GM19025 (cell line): ENCODE results near the gene GAGE2A.
"Not testable (repeated sequence)": the region's sequence is repeated elsewhere in the genome, so short reads cannot be mapped to it uniquely, and the experiment has no call there.

ENCODE experiments used
- ATAC-seq: cut with Tn5 transposase; IDR thresholded peaks from one replicate; pipeline ENCODE4 v1.9.1; 2021; ENCODE audit warnings: mild to moderate bottlenecking, low read depth, moderate library complexity; ENCODE audit not compliant: unreplicated experiment

Gene GAGE2A, protein sequence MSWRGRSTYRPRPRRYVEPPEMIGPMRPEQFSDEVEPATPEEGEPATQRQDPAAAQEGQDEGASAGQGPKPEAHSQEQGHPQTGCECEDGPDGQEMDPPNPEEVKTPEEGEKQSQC

DNA sequence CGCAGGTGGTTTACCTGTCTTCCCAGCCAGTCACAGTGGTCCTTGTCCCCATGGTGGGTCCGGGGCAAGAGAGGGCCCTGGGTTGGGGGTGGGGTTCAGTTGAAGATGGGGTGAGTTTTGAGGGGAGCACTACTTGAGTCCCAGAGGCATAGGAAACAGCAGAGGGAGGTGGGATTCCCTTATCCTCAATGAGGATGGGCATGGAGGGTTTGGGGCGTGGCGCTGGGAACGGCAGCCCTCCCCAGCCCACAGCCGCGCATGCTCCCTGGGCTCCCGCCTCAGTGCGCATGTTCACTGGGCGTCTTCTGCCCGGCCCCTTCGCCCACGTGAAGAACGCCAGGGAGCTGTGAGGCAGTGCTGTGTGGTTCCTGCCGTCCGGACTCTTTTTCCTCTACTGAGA is at the start of gene GAGE2A:
Gene GAGE2A, plus strand, starts transcription at position 301 of the 400 bp plus-strand sequence. CDS start 1,155 bp downstream, outside the sequence.
- ATAC-seq = not testable (repeated sequence)

DNA sequence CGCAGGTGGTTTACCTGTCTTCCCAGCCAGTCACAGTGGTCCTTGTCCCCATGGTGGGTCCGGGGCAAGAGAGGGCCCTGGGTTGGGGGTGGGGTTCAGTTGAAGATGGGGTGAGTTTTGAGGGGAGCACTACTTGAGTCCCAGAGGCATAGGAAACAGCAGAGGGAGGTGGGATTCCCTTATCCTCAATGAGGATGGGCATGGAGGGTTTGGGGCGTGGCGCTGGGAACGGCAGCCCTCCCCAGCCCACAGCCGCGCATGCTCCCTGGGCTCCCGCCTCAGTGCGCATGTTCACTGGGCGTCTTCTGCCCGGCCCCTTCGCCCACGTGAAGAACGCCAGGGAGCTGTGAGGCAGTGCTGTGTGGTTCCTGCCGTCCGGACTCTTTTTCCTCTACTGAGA is 47.9 kb upstream of the GAGE2A start, which contains the start of gene GAGE12D:
Gene GAGE12D, plus strand, starts transcription at position 301 of the 400 bp plus-strand sequence. CDS start 1,155 bp downstream, outside the sequence.
- not testable (repeated sequence) for ATAC-seq

GRCh38 chrX:49550989-49551388 is 38.3 kb upstream of the GAGE2A start, which contains the start of gene GAGE12E:
Gene GAGE12E (plus strand): TSS chrX:49551289. CDS start chrX:49552444, 1,155 bp downstream.
- ATAC-seq = not testable (repeated sequence)

GRCh38 chrX:49560542-49560941 is 28.8 kb upstream of the GAGE2A start, which contains the start of gene GAGE12F:
Gene GAGE12F (plus strand): TSS chrX:49560842. CDS start chrX:49561997, 1,155 bp downstream.
- not testable (repeated sequence) for ATAC-seq

DNA sequence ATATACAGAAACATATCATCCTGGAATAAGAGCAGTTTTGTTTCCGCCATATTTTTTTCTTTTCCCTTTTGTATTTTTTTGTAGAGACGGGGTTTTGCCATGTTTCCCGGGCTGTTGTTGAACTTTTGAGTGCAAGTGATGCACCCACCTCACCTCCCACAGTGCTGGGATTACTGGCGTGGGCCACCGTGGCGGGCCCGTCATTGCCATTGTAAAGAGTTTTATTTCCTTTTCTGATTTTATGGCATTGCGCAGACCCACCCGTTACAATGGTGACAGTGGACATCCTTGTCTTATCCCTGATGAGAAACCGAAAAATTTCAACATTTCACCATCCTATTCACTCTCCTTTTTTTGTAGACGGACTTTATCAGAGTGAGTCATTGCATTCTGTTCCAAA is 20.6 kb upstream of the GAGE2A start:
- not testable (repeated sequence) for ATAC-seq

GRCh38 chrX:49569152-49569551 is 20.1 kb upstream of the GAGE2A start:
- ATAC-seq = not testable (repeated sequence)

DNA sequence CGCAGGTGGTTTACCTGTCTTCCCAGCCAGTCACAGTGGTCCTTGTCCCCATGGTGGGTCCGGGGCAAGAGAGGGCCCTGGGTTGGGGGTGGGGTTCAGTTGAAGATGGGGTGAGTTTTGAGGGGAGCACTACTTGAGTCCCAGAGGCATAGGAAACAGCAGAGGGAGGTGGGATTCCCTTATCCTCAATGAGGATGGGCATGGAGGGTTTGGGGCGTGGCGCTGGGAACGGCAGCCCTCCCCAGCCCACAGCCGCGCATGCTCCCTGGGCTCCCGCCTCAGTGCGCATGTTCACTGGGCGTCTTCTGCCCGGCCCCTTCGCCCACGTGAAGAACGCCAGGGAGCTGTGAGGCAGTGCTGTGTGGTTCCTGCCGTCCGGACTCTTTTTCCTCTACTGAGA is 19.2 kb upstream of the GAGE2A start, which contains the start of gene GAGE12G:
Gene GAGE12G, plus strand, starts transcription at position 301 of the 400 bp plus-strand sequence. CDS start 1,155 bp downstream, outside the sequence.
- ATAC-seq = not testable (repeated sequence)

DNA sequence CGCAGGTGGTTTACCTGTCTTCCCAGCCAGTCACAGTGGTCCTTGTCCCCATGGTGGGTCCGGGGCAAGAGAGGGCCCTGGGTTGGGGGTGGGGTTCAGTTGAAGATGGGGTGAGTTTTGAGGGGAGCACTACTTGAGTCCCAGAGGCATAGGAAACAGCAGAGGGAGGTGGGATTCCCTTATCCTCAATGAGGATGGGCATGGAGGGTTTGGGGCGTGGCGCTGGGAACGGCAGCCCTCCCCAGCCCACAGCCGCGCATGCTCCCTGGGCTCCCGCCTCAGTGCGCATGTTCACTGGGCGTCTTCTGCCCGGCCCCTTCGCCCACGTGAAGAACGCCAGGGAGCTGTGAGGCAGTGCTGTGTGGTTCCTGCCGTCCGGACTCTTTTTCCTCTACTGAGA is 9.6 kb upstream of the GAGE2A start, which contains the start of gene GAGE12H:
Gene GAGE12H, plus strand, starts transcription at position 301 of the 400 bp plus-strand sequence. CDS start 1,155 bp downstream, outside the sequence.
- not testable (repeated sequence) for ATAC-seq

- not testable (repeated sequence) for ATAC-seq
These were observed 628 bp downstream of the GAGE2A start for GRCh38 chrX:49589769-49590478.

- ATAC-seq = not testable (repeated sequence)
These were observed 1.2 kb downstream of the GAGE2A start for GRCh38 chrX:49590488-49590887.

DNA sequence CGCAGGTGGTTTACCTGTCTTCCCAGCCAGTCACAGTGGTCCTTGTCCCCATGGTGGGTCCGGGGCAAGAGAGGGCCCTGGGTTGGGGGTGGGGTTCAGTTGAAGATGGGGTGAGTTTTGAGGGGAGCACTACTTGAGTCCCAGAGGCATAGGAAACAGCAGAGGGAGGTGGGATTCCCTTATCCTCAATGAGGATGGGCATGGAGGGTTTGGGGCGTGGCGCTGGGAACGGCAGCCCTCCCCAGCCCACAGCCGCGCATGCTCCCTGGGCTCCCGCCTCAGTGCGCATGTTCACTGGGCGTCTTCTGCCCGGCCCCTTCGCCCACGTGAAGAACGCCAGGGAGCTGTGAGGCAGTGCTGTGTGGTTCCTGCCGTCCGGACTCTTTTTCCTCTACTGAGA is 9.4 kb downstream of the GAGE2A start, which contains the start of gene GAGE1:
Gene GAGE1, plus strand, starts transcription at position 301 of the 400 bp plus-strand sequence. CDS start 1,155 bp downstream, outside the sequence.
- ATAC-seq = not testable (repeated sequence)

GRCh38 chrX:49610718-49611310 is 21.5 kb downstream of the GAGE2A start:
- no peak for ATAC-seq

GRCh38 chrX:49618574-49618973 is 29.3 kb downstream of the GAGE2A start:
- ATAC-seq = no peak

GRCh38 chrX:49627086-49627777 is 37.9 kb downstream of the GAGE2A start:
- no peak for ATAC-seq

DNA sequence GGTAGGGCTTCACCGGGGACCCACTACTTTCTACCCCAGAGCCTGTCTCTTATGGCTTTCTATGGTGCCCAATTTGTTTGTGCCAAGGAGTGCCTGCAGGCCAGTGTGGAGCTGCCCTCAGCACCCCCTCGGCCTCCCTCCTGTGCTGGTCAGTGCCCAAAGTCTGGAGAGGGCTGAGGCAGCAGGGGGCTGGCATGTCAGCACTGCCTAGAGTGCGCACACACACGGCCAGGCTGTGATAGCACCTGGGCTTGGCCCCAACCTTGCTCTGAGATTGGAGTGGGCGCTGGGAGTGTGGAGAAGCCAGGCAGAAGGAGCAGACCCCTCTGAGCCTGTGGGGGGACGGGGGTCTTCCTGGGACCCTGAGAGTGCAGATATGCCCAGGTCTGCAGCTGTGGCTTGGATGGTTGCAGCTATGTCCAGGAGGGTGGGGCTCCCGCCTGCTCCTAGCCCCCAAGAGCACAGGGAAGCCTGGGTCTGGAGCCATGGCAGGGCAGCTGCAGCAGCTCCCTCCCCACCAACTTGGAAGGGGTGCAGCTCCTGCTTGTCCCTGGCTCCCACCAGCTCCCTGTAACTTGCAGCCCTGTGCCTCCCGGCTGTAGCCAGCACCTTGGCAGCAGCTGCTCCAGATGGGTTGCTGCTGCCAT is 55.8 kb downstream of the GAGE2A start:
- ATAC-seq = no peak
